ENCODE data around the gene ITGA4. TPM values are rescaled to one million over a fixed set of nuclear protein-coding genes. Genes with fewer than 3 reads are reported as not detected.

ITGA4 gene
- total and polyA plus RNA-seq, 7 donors, result 1.8 to 15.6 (median 11.4) TPM

DNA sequence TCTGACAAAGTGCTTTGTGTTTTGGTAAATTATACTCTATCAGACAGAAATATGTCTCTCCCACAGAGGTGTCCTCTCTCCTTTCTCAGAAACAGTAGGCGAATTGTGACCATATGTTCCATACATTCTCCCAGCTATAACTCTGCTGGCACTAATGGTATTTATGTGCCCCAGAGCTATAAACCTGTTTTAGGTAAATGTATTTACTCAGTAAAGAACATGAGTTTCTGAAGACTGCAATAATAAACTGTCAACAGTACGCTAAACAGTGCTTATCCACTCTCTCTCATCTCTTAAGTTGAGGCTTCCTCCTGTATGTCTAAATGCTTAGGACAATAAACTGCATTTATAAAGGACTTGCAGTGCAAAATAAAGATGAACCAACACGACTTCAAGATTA lies 58.5 kb downstream of the ITGA4 start:
- H3K4me3 ChIP-seq, result no peak overlapping the region
- TF ChIP-seq, protein P1, sequence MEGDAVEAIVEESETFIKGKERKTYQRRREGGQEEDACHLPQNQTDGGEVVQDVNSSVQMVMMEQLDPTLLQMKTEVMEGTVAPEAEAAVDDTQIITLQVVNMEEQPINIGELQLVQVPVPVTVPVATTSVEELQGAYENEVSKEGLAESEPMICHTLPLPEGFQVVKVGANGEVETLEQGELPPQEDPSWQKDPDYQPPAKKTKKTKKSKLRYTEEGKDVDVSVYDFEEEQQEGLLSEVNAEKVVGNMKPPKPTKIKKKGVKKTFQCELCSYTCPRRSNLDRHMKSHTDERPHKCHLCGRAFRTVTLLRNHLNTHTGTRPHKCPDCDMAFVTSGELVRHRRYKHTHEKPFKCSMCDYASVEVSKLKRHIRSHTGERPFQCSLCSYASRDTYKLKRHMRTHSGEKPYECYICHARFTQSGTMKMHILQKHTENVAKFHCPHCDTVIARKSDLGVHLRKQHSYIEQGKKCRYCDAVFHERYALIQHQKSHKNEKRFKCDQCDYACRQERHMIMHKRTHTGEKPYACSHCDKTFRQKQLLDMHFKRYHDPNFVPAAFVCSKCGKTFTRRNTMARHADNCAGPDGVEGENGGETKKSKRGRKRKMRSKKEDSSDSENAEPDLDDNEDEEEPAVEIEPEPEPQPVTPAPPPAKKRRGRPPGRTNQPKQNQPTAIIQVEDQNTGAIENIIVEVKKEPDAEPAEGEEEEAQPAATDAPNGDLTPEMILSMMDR (IDR thresholded peaks at IDR 0.05), result no peak
- TF ChIP-seq POLR2A (IDR thresholded peaks at IDR 0.05) (no peak), EP300 (IDR thresholded peaks at IDR 0.05) (no peak), POLR2AphosphoS5 (IDR thresholded peaks at IDR 0.05) (no peak)
- H3K36me3 ChIP-seq, result no peaks in the 10 kb centered on the region
- intact Hi-C loops (cut with DNase I), result no loop called here
- H3K9me3 ChIP-seq, result no peaks in the 10 kb centered on the region
- H3K27ac ChIP-seq, result no peak overlapping the region
- H3K27me3 ChIP-seq, result no peaks in the 10 kb centered on the region
- no peaks in the 10 kb centered on the region for H3K4me1 ChIP-seq
- 40 to 67% methylated on average over 3 of the region's 3 CpGs for WGBS, 2 donors
- no peak for DNase-seq

DNA sequence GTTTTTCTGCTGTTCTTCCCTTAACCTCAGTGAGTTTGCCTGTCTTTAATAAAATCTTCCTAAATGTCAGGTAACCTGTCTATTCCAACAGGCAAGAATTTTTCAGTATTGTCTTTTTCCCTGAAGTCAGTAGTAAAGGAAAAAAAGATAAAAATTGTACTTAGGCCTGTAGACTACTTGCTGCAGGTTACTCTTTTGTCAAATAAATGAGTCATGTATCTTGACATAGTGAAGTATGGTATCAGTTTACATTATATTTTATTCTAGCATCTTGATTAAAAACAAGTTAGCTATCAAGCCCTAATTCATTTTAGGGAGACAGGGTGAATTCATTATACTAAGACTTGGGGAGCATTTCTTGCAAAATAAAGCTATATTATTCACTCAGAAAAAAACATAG lies 59.8 kb downstream of the ITGA4 start:
- H3K27ac ChIP-seq, result no peak overlapping the region
- H3K9me3 ChIP-seq, result no peaks in the 10 kb centered on the region
- no peaks in the 10 kb centered on the region for H3K36me3 ChIP-seq
- TF ChIP-seq, protein P1 (IDR thresholded peaks at IDR 0.05), result no peak
- TF ChIP-seq POLR2AphosphoS5 (IDR thresholded peaks at IDR 0.05) (no peak), EP300 (IDR thresholded peaks at IDR 0.05) (no peak), POLR2A (IDR thresholded peaks at IDR 0.05) (no peak)
- H3K4me3 ChIP-seq, result no peak overlapping the region
- no peak for DNase-seq
- intact Hi-C loops (cut with DNase I), result no loop called here
- H3K4me1 ChIP-seq, result no peaks in the 10 kb centered on the region
- H3K27me3 ChIP-seq, result no peaks in the 10 kb centered on the region

DNA sequence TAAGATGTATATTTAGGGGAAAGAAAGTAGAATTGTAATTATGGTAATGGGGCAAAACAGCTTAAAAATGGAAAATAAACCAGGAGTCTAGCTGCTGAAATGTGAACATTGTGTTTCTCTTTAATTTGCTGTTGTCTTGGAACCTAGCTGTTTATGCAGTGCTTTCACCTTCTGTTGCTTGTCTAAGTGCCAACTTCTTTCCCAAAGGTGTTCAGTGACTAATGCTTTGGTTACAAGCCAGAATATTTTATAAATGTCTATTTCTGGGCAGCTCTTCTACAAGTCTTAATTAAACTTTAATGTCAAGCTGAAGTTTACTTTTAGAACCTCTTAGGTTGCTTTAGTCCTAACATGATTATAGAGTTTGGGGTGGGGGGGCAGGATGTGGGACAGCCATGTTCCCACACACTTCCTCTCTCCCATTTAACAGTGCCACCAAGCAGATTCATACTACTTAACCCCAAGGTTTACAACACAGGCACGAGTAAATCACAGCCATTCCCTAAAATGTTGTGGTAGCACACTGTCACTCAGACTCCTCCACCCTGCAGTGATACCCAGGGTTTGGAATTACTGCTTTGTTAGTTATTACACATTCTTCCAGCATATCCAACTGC lies 60.6 kb downstream of the ITGA4 start:
- Histone ChIP-seq H3K4me1 (no peaks in the 10 kb centered on the region), H3K27ac (no peak overlapping the region), H3K4me3 (no peak overlapping the region), H3K27me3 (no peaks in the 10 kb centered on the region), H3K9me3 (no peaks in the 10 kb centered on the region), H3K36me3 (no peaks in the 10 kb centered on the region)
- TF ChIP-seq, protein P1 (IDR thresholded peaks at IDR 0.05), result no peak
- no peak for TF ChIP-seq POLR2AphosphoS5 (IDR thresholded peaks at IDR 0.05)
- no peak for TF ChIP-seq EP300 (IDR thresholded peaks at IDR 0.05)
- TF ChIP-seq POLR2A (IDR thresholded peaks at IDR 0.05), result no peak
- DNase-seq, result no peak
- WGBS, 2 donors, result 31 to 35% methylated on average over 1 of the region's 1 CpG
- intact Hi-C loops (cut with DNase I), result no loop called here

DNA sequence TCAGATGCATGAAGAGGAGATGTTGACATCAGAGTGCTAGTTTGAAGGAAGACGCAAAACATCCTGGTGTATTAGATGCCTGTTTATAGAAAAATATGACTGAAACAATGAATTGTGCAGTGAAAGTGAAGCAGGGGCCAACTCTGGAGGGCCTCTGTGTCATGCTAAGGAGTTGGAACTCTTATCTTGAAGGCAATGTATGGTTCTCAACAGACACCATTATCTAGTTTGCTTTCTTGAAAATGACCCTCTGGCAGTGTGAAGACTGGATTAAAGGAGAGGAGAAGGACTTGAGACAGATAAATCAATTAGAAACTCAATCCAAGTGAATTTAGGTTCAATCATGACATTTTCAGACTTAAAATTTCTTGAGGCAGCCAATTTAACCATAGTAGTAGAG lies 63.1 kb downstream of the ITGA4 start:
- H3K36me3 ChIP-seq, result no peaks in the 10 kb centered on the region
- intact Hi-C loops (cut with DNase I), result no loop called here
- no peaks in the 10 kb centered on the region for H3K9me3 ChIP-seq
- no peak overlapping the region for H3K4me3 ChIP-seq
- TF ChIP-seq EP300 (IDR thresholded peaks at IDR 0.05) (no peak), POLR2A (IDR thresholded peaks at IDR 0.05) (no peak), POLR2AphosphoS5 (IDR thresholded peaks at IDR 0.05) (no peak)
- TF ChIP-seq, protein P1 (IDR thresholded peaks at IDR 0.05), result no peak
- no peaks in the 10 kb centered on the region for H3K27me3 ChIP-seq
- H3K27ac ChIP-seq, result no peak overlapping the region
- DNase-seq, result no peak
- no peaks in the 10 kb centered on the region for H3K4me1 ChIP-seq
- WGBS, 2 donors, result 94% methylated on average over 1 of the region's 1 CpG

DNA sequence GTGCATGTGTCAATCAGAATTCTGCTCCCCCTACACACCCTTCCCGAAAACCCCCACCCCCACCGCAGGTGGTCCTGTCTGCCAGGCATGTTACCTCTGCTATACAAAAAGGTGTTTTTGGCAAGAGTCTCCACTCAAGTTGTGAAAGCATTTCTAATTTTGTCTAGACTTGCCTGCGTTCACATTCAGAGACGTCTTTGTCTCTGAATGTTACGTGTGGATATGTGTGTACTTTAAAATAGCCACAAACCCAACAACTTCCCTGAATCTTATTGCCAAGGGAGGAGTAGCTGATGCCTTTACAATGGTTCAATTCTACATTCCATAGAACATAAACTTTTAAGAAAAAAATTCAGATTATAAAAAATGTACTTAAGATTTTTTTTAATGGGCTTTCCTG lies 66.6 kb downstream of the ITGA4 start:
- Histone ChIP-seq H3K4me1 (no peaks in the 10 kb centered on the region), H3K4me3 (no peak overlapping the region), H3K27me3 (no peaks in the 10 kb centered on the region), H3K36me3 (no peaks in the 10 kb centered on the region), H3K9me3 (no peaks in the 10 kb centered on the region), H3K27ac (no peak overlapping the region)
- WGBS, 2 donors, result 93 to 95% methylated on average over 5 of the region's 5 CpGs
- intact Hi-C loops (cut with DNase I), result no loop called here
- DNase-seq, result no peak
- TF ChIP-seq POLR2AphosphoS5 (IDR thresholded peaks at IDR 0.05) (no peak), EP300 (IDR thresholded peaks at IDR 0.05) (no peak), POLR2A (IDR thresholded peaks at IDR 0.05) (no peak)
- TF ChIP-seq, protein P1 (IDR thresholded peaks at IDR 0.05), result no peak

Data from sigmoid colon (tissue), 7 donors.